SK-N-SH treated with all-trans-retinoic acid at 6 μM for 48 hours (cell line): ENCODE measurements around the gene IFNGR1.

Source experiments
- ARNTL ChIP-seq: fragments of 450-650 bp; formaldehyde crosslinking; IDR thresholded peaks from 2 replicates; pipeline ENCODE4 v1.5.0; 2020; ENCODE audit warnings: low read depth, mild to moderate bottlenecking, moderate library complexity, borderline replicate concordance
- ESRRG ChIP-seq: fragments of 250-450 bp; sonication (Bioruptor Pico); IDR thresholded peaks from 2 replicates; pipeline ENCODE4 v1.6.1; 2021; ENCODE audit warnings: mild to moderate bottlenecking
- GLIS3 ChIP-seq: fragments of 250-450 bp; sonication (Bioruptor Pico); IDR thresholded peaks from 2 replicates; pipeline ENCODE4 v1.5.0; 2020; ENCODE audit warnings: mild to moderate bottlenecking, moderate library complexity
- OSR1 ChIP-seq: fragments of 250-450 bp; sonication (Bioruptor Pico); IDR thresholded peaks from 2 replicates; pipeline ENCODE4 v1.8.0; 2022; ENCODE audit warnings: moderate library complexity, mild to moderate bottlenecking, inconsistent platforms
- PPARA ChIP-seq: fragments of 250-450 bp; sonication (Bioruptor Pico); IDR thresholded peaks from 2 replicates; pipeline ENCODE4 v1.5.0; 2020; ENCODE audit warnings: mild to moderate bottlenecking, borderline replicate concordance
- ZC3H10 ChIP-seq: fragments of 250-450 bp; sonication (Bioruptor Pico); IDR thresholded peaks from 2 replicates; pipeline ENCODE4 v1.5.1; 2021; ENCODE audit warnings: mild to moderate bottlenecking, moderate library complexity
- ZFP3 ChIP-seq: fragments of 250-450 bp; sonication (Bioruptor Pico); IDR thresholded peaks from 2 replicates; pipeline ENCODE4 v1.5.0; 2020; ENCODE audit warnings: mild to moderate bottlenecking, moderate library complexity
- ZFP30 ChIP-seq: fragments of 450-650 bp; formaldehyde crosslinking; IDR thresholded peaks from 2 replicates; pipeline ENCODE4 v1.5.0; 2022; ENCODE audit warnings: mild to moderate bottlenecking, moderate library complexity
- TF ChIP-seq, protein P1 (sequence below): fragments of 250-450 bp; sonication (Bioruptor Pico); IDR thresholded peaks from 2 replicates; pipeline ENCODE4 v1.8.0; 2021; ENCODE audit warnings: low read depth, mild to moderate bottlenecking, moderate library complexity, borderline replicate concordance
- TF ChIP-seq, protein P2 (sequence below): fragments of 250-450 bp; sonication (Bioruptor Pico); IDR thresholded peaks from 2 replicates; pipeline ENCODE4 v1.8.0; 2020; ENCODE audit warnings: mild to moderate bottlenecking, moderate library complexity, borderline replicate concordance
- TF ChIP-seq, protein P3 (sequence below): fragments of 250-450 bp; sonication (Bioruptor Pico); IDR thresholded peaks from 2 replicates; pipeline ENCODE4 v1.5.1; 2020; ENCODE audit warnings: low read depth, mild to moderate bottlenecking, moderate library complexity
- TF ChIP-seq, protein P4 (sequence below): fragments of 250-450 bp; sonication (Bioruptor Pico); IDR thresholded peaks from 2 replicates; pipeline ENCODE4 v1.5.0; 2020; ENCODE audit warnings: mild to moderate bottlenecking, moderate library complexity

DNA sequence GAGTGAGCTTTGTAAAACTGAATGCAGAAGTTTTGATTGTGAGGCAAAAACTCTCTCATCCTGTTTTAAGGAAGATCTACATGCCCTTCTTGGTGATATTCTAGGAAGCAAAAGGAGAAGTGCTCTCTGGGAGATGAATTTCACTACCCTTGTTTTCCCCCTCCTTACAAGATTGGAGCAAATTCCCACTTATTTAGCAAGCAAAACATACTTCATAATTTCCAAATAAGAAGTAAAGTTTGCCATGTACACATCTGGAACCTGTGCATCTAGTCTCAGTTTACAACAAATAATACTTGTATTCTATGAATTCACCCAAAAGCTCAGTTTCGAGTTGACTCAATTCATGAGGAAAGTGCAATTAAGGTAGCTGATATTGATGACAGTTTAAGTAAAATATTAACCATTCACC lies 27.6 kb upstream of the IFNGR1 start:
- no peak for TF ChIP-seq ESRRG (CRISPR knock-in tag)
- TF ChIP-seq ZC3H10 (CRISPR knock-in tag): no peak
- no peak for TF ChIP-seq PPARA (CRISPR knock-in tag)
- TF ChIP-seq, protein P1, sequence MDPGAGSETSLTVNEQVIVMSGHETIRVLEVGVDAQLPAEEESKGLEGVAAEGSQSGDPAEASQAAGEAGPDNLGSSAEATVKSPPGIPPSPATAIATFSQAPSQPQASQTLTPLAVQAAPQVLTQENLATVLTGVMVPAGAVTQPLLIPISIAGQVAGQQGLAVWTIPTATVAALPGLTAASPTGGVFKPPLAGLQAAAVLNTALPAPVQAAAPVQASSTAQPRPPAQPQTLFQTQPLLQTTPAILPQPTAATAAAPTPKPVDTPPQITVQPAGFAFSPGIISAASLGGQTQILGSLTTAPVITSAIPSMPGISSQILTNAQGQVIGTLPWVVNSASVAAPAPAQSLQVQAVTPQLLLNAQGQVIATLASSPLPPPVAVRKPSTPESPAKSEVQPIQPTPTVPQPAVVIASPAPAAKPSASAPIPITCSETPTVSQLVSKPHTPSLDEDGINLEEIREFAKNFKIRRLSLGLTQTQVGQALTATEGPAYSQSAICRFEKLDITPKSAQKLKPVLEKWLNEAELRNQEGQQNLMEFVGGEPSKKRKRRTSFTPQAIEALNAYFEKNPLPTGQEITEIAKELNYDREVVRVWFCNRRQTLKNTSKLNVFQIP (CRISPR knock-in tag): no peak
- no peak for TF ChIP-seq ZFP3 (CRISPR knock-in tag)
- no peak for TF ChIP-seq ARNTL (CRISPR knock-in tag)
- no peak for TF ChIP-seq ZFP30 (CRISPR knock-in tag)
- TF ChIP-seq, protein P2, sequence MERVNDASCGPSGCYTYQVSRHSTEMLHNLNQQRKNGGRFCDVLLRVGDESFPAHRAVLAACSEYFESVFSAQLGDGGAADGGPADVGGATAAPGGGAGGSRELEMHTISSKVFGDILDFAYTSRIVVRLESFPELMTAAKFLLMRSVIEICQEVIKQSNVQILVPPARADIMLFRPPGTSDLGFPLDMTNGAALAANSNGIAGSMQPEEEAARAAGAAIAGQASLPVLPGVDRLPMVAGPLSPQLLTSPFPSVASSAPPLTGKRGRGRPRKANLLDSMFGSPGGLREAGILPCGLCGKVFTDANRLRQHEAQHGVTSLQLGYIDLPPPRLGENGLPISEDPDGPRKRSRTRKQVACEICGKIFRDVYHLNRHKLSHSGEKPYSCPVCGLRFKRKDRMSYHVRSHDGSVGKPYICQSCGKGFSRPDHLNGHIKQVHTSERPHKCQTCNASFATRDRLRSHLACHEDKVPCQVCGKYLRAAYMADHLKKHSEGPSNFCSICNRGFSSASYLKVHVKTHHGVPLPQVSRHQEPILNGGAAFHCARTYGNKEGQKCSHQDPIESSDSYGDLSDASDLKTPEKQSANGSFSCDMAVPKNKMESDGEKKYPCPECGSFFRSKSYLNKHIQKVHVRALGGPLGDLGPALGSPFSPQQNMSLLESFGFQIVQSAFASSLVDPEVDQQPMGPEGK (CRISPR knock-in tag): no peak
- TF ChIP-seq, protein P3, sequence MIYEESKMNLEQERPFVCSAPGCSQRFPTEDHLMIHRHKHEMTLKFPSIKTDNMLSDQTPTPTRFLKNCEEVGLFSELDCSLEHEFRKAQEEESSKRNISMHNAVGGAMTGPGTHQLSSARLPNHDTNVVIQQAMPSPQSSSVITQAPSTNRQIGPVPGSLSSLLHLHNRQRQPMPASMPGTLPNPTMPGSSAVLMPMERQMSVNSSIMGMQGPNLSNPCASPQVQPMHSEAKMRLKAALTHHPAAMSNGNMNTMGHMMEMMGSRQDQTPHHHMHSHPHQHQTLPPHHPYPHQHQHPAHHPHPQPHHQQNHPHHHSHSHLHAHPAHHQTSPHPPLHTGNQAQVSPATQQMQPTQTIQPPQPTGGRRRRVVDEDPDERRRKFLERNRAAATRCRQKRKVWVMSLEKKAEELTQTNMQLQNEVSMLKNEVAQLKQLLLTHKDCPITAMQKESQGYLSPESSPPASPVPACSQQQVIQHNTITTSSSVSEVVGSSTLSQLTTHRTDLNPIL: no peak
- no peak for TF ChIP-seq GLIS3 (CRISPR knock-in tag)
- TF ChIP-seq, protein P4, sequence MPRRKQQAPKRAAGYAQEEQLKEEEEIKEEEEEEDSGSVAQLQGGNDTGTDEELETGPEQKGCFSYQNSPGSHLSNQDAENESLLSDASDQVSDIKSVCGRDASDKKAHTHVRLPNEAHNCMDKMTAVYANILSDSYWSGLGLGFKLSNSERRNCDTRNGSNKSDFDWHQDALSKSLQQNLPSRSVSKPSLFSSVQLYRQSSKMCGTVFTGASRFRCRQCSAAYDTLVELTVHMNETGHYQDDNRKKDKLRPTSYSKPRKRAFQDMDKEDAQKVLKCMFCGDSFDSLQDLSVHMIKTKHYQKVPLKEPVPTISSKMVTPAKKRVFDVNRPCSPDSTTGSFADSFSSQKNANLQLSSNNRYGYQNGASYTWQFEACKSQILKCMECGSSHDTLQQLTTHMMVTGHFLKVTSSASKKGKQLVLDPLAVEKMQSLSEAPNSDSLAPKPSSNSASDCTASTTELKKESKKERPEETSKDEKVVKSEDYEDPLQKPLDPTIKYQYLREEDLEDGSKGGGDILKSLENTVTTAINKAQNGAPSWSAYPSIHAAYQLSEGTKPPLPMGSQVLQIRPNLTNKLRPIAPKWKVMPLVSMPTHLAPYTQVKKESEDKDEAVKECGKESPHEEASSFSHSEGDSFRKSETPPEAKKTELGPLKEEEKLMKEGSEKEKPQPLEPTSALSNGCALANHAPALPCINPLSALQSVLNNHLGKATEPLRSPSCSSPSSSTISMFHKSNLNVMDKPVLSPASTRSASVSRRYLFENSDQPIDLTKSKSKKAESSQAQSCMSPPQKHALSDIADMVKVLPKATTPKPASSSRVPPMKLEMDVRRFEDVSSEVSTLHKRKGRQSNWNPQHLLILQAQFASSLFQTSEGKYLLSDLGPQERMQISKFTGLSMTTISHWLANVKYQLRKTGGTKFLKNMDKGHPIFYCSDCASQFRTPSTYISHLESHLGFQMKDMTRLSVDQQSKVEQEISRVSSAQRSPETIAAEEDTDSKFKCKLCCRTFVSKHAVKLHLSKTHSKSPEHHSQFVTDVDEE (CRISPR knock-in tag): no peak
- TF ChIP-seq OSR1 (CRISPR knock-in tag): no peak
